ENCODE data around the gene HDAC7. TPM values are rescaled to one million over a fixed set of nuclear protein-coding genes. Genes with fewer than 3 reads are reported as not detected.

Gene HDAC7
- total RNA-seq, 1 donor from 2014 or later: 84.4 TPM

DNA sequence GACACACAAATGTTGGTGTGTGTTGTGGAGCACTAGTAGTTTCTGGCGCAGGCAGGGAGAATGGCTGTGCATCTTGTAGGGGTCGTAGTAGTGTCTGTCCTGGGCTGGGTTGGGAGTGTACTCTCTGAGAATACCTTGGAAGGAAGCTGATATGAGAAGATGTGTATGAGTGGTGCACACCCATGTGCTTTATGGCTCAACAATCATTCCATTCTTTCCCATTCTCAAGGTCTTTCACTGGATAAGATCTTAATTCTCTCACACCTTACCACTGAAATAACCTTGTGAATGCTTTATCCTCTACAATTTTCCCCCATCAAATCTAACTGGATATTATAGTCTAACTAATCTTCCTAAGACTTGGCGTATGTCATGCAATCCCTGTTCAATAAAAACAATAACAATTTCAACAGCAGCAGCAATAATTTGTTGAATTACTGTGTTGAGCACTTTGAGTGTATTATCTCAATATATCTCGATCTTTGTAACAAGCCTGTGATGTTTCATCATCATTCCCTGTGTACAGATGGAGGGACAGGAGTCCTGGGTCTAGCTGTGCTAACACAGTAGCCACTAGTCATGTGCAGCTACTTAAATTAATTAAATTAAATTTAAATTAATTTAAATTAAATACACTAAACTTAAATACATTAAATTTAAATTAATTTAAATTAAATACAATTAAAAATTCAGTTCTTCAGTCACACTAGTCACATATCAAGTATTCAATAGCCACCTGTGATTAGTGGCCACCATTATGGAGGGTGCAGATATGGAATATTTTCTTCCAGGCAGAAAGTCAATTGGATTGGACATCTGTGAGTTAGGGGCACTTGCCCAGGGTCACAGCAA is 50.2 kb downstream of the HDAC7 start:
- TF ChIP-seq, protein P1, sequence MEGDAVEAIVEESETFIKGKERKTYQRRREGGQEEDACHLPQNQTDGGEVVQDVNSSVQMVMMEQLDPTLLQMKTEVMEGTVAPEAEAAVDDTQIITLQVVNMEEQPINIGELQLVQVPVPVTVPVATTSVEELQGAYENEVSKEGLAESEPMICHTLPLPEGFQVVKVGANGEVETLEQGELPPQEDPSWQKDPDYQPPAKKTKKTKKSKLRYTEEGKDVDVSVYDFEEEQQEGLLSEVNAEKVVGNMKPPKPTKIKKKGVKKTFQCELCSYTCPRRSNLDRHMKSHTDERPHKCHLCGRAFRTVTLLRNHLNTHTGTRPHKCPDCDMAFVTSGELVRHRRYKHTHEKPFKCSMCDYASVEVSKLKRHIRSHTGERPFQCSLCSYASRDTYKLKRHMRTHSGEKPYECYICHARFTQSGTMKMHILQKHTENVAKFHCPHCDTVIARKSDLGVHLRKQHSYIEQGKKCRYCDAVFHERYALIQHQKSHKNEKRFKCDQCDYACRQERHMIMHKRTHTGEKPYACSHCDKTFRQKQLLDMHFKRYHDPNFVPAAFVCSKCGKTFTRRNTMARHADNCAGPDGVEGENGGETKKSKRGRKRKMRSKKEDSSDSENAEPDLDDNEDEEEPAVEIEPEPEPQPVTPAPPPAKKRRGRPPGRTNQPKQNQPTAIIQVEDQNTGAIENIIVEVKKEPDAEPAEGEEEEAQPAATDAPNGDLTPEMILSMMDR (conservative IDR thresholded peaks at IDR 0.05; ENCODE audit: low read depth, low read length): no peak

DNA sequence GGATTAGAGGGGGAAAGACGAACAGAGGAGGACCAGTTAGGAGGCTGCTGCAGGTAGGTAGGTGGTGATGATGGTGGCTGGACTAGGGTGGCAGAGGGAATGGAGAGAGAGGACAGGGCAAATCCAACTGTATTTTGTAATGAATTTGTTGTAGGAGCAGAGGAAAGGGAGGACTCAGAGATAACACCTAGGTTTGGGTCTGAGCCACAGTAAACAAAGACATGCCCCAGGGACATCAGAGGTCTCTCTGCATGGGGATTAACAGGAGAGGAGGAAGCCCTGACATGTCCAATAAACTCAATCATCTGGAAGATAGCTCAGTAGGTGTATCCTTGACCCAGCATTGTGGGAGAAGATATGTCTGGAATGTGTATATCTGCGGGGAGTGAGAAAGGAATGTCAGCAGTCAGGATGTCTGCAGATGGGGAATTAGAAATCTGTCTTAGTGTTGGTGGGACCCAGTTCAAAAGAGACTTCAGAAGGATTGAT is 51.3 kb downstream of the HDAC7 start:
- TF ChIP-seq, protein P1 (conservative IDR thresholded peaks at IDR 0.05; ENCODE audit: low read depth, low read length): no peak
- no peak for DNase-seq (ENCODE audit: low read depth)
- no peak overlapping the region for H3K4me3 ChIP-seq (ENCODE audit: low read depth, low read length)

More for the DNA sequence above, 50.2 kb downstream of the HDAC7 start:
- no peak overlapping the region for H3K4me3 ChIP-seq (ENCODE audit: low read depth, low read length)
- DNase-seq (ENCODE audit: low read depth): no peak

DNA sequence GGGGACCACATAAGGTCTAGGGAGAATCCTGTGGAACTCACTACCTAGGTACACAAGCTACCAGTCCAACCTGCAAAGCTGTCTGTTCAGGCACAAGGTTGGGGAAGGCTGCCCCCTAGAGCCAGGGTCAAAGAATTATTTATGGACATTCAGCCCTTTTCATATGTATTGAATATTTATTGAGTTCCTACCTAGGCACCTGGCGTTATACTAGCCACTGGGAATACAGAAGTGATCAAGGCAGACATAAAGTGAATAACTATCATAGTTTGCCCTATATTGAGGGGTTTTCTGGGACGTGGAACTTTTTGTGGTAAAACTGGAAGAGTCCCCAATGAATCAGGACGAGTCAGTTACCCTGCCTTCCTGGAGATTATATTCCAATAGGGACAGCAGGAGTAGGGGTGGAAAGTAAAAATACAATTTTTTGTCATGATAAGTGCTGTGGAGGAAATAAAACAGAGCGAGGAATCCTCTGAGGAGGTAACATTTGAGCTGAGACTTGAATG is 52.4 kb downstream of the HDAC7 start:
- TF ChIP-seq, protein P1 (conservative IDR thresholded peaks at IDR 0.05; ENCODE audit: low read depth, low read length): peak; percentile 74
- no peak for DNase-seq (ENCODE audit: low read depth)
- H3K4me3 ChIP-seq (ENCODE audit: low read depth, low read length): no peak overlapping the region

DNA sequence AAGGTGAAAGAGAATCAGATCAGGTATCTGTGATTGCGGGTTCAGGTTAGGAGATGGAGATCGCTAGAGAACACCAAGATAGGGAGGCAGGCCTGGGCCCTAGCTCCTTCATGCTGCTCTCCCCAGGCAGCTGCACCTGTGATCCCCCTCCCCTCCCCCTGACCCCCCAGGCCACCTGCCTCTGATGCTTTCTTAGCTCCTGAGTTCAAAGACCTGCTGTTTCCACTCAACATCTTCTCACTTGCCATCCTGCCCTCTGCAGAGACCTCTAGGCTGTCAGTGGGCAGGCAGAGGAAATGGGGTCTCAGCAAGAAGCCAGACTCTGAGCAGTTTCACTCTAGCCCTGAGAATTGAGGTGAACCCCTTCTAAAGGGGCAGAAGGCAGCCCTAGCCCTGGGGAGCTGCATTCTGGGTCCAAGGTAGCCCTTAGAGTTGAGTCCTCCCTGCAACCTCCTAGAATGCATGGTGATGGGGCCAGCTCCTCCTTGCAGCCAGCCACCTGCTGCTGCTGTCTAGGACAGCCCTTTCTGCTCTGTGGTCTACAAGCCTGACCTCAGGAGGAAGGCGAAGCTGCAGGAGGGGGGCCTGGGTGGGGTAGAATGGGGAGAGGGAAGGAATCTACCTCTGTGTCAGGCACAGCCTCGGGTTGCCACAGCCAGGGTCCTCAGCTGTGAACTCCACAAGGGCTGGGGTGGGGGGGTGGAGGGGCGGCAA is 53.0 kb downstream of the HDAC7 start:
- no peak for DNase-seq (ENCODE audit: low read depth)
- TF ChIP-seq, protein P1 (conservative IDR thresholded peaks at IDR 0.05; ENCODE audit: low read depth, low read length): no peak
- no peak overlapping the region for H3K4me3 ChIP-seq (ENCODE audit: low read depth, low read length)

DNA sequence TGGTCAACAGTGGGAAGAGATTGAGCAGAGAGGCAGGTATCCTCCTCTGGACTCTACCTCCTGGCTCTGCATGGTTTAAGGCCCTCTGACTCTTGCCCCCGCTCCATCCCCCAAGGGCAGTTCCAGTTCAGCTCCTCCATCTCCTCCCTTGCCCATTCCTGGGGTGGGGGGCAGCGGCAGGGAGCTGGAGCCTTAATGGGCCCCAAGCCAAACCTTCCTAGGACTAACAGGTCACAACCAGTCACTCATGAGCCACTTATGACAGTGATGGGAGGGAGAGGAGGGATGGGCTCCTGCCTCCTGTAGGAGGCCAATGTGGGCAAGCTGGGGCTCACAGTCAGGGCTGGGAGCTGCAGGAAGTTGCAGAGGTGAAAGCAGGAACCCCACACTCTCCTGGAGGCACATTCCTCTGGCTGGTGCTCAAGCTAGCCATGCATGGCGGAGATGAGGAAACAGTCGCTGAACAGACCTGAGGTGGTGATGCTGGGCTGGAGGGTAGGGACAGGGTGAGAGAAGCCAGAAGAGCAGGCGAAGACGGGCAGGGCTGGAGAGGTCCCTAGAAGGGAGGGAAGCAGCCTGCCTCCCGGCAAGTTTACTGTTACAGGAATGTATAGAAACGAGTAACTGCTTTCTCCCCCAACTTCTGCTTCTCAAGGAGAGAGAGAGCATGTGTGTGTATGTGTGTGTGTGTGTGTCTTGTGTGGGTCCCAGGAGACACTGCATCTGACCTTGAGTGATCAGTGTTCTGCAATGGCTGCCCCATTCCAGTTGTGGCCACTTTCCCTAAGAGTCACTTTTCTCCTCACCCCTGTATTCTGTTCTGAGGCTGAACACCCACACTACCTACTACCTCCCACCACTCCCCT is 56.0 kb downstream of the HDAC7 start:
- no peak overlapping the region for H3K4me3 ChIP-seq (ENCODE audit: low read depth, low read length)
- TF ChIP-seq, protein P1 (conservative IDR thresholded peaks at IDR 0.05; ENCODE audit: low read depth, low read length): no peak
- peak; percentile 92 for DNase-seq (ENCODE audit: low read depth)

DNA sequence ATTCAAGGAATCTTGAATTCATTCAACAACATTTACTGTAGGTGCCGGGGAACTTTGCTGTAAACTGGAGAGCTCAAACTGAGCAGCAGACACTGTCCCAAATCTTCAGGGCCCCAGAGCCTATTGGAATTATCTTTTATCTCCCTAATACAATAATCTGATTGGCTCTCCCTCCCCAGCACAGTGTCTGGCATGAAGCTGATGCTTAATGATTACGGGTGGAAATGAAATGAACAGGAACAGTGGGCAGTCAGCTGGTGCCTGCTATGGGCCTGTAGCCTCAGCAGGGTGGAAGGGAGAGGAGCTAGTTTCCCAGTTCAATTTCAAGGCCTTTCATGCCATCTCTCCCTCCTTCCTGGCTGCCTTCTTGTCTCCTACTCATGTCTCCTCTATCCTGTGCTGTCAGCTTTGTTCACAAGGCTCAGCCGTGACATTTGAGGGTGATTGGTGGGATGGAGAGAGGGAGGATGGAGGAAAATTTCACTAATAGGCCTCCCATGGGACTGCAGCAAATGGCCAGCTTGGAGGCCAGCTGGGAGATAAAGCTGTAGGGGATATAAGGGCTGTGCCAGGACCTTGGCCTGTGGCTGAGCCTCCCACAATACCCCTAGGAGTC is 56.7 kb downstream of the HDAC7 start:
- H3K4me3 ChIP-seq (ENCODE audit: low read depth, low read length): no peak overlapping the region
- DNase-seq (ENCODE audit: low read depth): peak; percentile 61
- TF ChIP-seq, protein P1 (conservative IDR thresholded peaks at IDR 0.05; ENCODE audit: low read depth, low read length): no peak

Data from epithelial cell of proximal tubule (primary cell).